LNCAP (cell line): ENCODE results near the gene PPP2R2D.

ENCODE experiments used
- CTCF ChIP-seq: fragments of 450-650 bp; IDR thresholded peaks from 2 replicates; pipeline ENCODE4 v1.5.1; 2017; ENCODE audit warnings: mild to moderate bottlenecking

Gene PPP2R2D

GRCh38 chr10:131925716-131926115, 24.9 kb downstream of the PPP2R2D start:
- TF ChIP-seq CTCF = no peak

- no peak for TF ChIP-seq CTCF
Observed at GRCh38 chr10:131926253-131926652, 25.4 kb downstream of the PPP2R2D start.

GRCh38 chr10:131926743-131927595, 26.2 kb downstream of the PPP2R2D start:
- no peak for TF ChIP-seq CTCF

GRCh38 chr10:131928248-131929095, 27.7 kb downstream of the PPP2R2D start:
- TF ChIP-seq CTCF = no peak

- no peak for TF ChIP-seq CTCF
Observed at GRCh38 chr10:131929122-131929845, 28.5 kb downstream of the PPP2R2D start.

- no peak for TF ChIP-seq CTCF
Observed at GRCh38 chr10:131930150-131930549, 29.3 kb downstream of the PPP2R2D start.

- no peak for TF ChIP-seq CTCF
Observed at GRCh38 chr10:131930586-131931330, 29.9 kb downstream of the PPP2R2D start.
